GM19025 (cell line): ENCODE results near the gene MCUR1.
A peak's percentile ranks its signal among the peaks of the same experiment; 100 is the strongest.
"Not testable (repeated sequence)": the region's sequence is repeated elsewhere in the genome, so short reads cannot be mapped to it uniquely, and the experiment has no call there.

ENCODE experiments used
- ATAC-seq: cut with Tn5 transposase; IDR thresholded peaks from one replicate; pipeline ENCODE4 v1.9.1; 2021; ENCODE audit warnings: mild to moderate bottlenecking, low read depth, moderate library complexity; ENCODE audit not compliant: unreplicated experiment

MCUR1 gene, protein sequence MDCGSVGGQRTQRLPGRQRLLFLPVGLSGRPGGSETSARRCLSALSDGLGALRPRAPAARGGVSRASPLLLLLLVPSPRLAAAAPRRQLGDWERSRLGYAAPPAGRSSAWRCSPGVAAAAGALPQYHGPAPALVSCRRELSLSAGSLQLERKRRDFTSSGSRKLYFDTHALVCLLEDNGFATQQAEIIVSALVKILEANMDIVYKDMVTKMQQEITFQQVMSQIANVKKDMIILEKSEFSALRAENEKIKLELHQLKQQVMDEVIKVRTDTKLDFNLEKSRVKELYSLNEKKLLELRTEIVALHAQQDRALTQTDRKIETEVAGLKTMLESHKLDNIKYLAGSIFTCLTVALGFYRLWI

GRCh38 chr6:13814176-13814937 is at the start of gene MCUR1:
Gene MCUR1, minus strand, starts transcription at chr6:13814557. Its CDS starts 128 bp downstream, at chr6:13814429.
- ATAC-seq: peak; percentile 75

GRCh38 chr6:13863699-13864155 is 49.4 kb upstream of the MCUR1 start:
- ATAC-seq: no peak

GRCh38 chr6:13860556-13861185 is 46.3 kb upstream of the MCUR1 start:
- ATAC-seq: not testable (repeated sequence)

- ATAC-seq: no peak
These were observed 45.7 kb upstream of the MCUR1 start for GRCh38 chr6:13859871-13860555.

DNA sequence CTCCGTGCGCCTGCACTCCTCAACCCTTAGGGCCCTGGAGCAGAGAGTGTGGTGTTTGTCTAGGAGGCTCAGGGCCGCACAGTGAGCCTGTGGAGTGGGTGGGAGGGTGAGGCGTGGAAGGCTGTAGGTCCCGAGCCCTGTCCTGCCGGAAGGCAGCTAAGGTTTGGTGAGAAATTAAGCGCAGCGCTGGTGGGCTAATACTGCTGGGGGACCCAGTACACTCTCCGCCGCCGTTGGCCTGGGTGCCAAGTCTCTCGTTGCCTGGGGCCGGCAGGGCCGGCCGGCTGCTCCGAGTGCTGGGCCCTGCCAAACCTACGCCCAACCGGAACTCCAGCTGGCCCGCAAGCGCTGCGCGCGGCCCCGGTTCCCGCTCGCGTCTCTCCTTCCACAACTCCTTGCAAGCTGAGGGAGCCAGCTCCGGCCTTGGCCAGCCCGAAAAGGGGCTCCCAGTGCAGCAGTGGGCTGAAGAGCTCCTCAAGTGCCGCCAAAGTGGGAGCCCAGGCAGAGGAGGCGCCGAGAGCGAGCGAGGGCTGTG is 40.4 kb upstream of the MCUR1 start:
- ATAC-seq: no peak

DNA sequence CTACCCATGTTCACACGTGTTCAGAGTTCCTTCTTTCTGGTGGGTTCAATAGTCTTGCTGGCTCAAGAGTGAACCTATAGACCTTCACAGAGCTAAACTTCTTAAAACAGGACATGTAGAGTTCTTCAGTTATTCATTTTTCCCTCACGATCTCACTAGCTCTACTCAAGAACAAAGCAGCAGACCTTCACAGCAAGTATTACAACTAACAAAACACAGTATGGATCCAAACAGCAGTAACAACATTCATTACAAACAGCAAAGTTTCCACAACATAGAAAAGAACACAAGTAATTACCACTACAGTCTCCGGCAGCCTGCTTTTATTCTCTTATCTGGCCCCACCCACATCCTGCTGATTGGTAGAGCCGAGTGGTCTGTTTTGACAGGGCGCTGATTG is 39.5 kb upstream of the MCUR1 start:
- ATAC-seq: no peak

- no peak for ATAC-seq
These were observed 37.4 kb upstream of the MCUR1 start for GRCh38 chr6:13851803-13852202.

GRCh38 chr6:13851330-13851729 is 37.0 kb upstream of the MCUR1 start:
- no peak for ATAC-seq

DNA sequence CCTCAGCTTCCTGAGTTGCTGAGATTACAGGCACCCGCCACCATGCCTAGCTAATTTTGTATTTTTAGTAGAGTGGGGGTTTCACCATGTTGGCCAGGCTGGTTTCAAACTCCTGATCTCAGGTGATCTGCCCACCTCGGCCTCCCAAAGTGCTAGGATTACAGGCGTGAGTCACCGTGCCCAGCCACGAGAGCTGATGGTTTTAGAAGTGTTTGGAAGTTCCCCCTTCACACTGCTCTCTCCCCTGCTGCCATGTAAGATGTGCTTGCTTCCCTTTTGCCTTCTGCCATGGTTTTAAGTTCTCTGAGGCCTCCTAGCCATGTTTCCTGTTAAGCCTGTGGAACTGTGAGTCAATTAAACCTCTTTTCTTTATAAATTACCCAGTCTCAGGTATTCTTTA is 36.3 kb upstream of the MCUR1 start:
- ATAC-seq: not testable (repeated sequence)

DNA sequence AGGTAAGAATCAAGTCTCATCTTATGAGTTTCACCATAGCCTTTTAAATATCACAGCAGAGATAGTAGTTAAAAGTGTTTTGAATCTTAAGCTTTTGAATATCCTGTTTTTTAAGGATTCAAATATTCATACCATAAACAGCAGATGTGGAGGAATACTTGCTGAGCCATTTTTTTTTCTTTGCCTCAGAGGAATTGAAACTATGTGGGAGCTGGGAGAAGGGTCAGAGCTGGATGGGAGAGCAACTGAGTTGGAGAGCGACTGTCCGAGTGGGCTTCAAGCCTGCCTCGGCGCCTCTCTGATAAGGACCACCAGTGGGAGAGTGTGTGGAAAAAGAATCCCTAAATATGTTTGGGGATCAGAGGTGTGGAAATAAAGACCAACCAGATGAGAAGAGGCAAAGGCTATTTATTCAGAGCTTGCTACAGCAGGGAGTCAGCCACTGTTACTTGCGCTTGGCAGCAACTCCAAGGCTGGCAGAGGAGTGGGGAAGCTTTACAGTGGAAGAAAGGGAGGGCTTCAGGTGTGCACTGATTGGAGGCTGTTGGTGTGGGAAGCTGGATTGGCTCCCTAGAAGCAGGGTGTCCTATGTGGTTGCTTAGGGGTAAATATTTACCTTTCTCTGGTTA is 34.3 kb upstream of the MCUR1 start:
- ATAC-seq: no peak

DNA sequence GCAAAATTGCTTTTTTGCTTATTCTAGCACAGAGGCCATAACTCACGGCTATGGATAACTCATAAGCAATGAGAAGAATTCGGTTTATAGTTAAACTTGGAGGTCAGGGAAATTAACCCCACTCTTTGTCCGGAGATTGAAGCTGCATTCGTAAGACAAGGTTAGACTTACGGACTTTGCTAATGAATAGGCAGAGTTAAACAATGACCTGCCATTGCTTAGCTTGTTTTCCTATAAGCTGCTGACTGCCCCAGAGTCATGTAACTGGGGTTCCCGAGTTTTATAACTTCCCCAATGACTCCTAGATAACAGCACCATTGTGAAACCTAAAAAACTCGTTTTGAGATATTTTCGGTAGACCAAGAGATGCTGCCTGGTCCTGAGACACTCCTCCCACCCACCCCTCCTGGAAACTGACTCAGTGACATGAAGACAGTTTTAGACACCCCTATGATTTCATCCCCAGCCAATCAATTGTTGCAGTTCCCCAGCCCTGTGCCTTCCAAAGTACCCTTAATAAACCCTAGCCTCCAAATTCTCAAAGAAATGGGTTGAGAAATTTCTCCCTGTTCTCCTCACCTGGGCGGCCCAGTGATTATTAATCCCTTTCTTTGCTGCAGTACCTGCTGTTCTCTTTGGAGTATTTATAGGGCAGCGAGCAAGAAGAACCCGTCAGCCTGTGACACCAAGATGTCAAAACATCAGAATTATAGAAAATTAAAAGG is 33.1 kb upstream of the MCUR1 start:
- ATAC-seq: no peak

DNA sequence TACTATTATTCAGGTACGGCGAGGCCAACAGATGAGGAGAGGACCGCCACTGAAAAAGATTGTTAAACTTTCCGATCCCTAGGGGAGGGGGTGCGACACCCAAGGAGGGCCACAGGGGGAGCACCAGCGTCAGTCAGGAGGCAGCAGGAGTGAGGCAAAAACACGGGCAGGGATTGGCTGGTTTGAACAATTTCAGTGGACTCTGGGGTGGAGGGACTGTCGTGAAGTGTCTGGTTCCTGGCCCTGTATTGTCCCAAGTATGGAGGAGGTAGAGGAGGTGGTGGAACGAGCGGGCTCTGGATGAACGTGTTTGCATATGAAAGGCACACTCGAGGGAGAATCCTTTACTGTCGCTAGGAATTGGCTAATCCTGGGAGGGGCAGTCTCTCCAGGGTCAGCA is 32.5 kb upstream of the MCUR1 start:
- ATAC-seq: no peak

GRCh38 chr6:13841936-13842335 is 27.6 kb upstream of the MCUR1 start:
- no peak for ATAC-seq

- ATAC-seq: no peak
These were observed 24.3 kb upstream of the MCUR1 start for GRCh38 chr6:13838616-13839015.

- no peak for ATAC-seq
These were observed 21.8 kb upstream of the MCUR1 start for GRCh38 chr6:13836170-13836569.

DNA sequence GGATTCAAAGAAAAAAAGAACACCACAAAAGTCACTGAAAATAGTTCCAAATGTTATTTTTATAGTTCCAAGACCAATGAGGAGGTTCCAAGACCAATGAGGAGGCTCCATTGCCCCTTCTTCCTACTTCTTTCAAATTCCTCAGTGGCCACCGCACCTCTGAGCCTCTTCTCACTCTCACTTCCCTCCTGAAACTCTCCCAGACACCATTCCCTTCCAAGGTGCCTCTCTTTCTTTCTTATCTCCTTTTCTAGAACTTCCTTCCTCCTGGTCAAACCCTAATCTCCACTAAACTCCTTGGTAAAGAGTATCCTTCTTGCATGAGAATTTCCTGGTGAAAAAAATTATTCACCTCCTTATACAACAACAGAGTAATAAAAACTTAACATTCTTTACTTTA is 20.4 kb upstream of the MCUR1 start:
- no peak for ATAC-seq

- ATAC-seq: not testable (repeated sequence)
These were observed 19.7 kb upstream of the MCUR1 start for GRCh38 chr6:13834018-13834417.

- ATAC-seq: no peak
These were observed 18.4 kb upstream of the MCUR1 start for GRCh38 chr6:13832778-13833177.

- ATAC-seq: no peak
These were observed 17.3 kb upstream of the MCUR1 start for GRCh38 chr6:13831615-13832014.
